Activated T-cell treated with anti-CD3 and anti-CD28 coated beads, Interleukin-2, amount 50 U/mL, for 24 hours (primary cell): Measurements from ENCODE around the gene SNRPA.

Source experiments
- DNase-seq: peaks from one replicate; pipeline ENCODE4 v3.0.0-alpha.2; 2020
- H3K27ac Mint-ChIP-seq: 2 replicates; pipeline ENCODE4 v1.8.0; 2020; ENCODE audit warnings: mild to moderate bottlenecking, mixed read lengths
- H3K27me3 Mint-ChIP-seq: 2 replicates; pipeline ENCODE4 v1.8.0; 2020; ENCODE audit warnings: mixed read lengths
- H3K36me3 Mint-ChIP-seq: 2 replicates; pipeline ENCODE4 v1.8.0; 2020; ENCODE audit warnings: low read depth, mixed read lengths
- H3K4me1 Mint-ChIP-seq: 2 replicates; pipeline ENCODE4 v1.8.0; 2020; ENCODE audit warnings: low read depth, mixed read lengths
- H3K4me3 Mint-ChIP-seq: 2 replicates; pipeline ENCODE4 v1.8.0; 2020; ENCODE audit warnings: mild to moderate bottlenecking, moderate library complexity, mixed read lengths
- H3K9me3 Mint-ChIP-seq: 2 replicates; pipeline ENCODE4 v1.8.0; 2020; ENCODE audit warnings: mixed read lengths

The SNRPA gene

DNA sequence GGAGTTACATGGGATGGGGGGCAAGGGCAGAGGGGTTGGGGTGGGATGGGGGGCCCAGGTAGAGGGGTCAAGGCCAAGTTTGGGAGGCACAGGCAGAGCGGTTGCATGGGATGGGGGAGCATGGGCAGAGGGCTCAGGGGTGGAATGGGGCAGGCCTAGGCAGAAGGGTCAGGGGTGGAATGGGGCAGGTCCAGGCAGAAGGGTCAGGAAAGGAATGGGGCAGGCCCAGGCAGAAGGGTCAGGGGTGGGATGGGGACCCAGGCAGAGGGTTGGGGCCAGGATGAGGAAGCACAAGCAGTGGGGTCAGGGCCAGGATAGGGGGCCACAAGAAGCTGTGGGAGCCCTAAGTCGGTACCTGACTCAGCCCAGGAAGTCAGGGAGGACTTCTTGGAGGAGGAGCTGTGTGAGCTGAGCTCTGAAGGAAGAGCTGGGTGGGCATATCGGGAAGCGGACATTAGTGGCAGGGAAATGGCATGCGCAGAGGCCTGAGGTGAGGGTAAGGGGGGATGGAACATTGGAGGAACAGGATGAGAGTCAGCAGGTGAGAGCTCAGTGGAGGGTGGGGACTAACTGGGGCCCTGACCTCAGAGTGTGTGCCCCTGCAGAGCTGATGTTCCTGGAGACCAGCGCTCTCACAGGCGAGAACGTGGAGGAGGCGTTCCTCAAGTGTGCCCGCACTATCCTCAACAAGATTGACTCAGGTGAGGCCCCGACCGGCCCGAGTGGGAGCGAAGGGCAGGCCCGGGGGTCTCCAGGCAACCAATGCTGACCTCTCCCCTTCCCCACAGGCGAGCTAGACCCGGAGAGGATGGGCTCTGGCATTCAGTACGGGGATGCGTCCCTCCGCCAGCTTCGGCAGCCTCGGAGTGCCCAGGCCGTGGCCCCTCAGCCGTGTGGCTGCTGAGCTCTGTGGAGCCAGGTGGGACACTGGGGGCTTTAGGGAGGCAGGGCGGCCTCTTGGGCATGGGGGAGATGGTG, 35.3 kb downstream of the SNRPA start:
- Mint-ChIP-seq H3K4me1 (peaks cover 16% of the 10 kb centered on the region), H3K27ac (no peak overlapping the region), H3K4me3 (no peak overlapping the region), H3K9me3 (no peaks in the 10 kb centered on the region), H3K36me3 (peaks cover 45% of the 10 kb centered on the region), H3K27me3 (no peaks in the 10 kb centered on the region)
- no peak for DNase-seq

DNA sequence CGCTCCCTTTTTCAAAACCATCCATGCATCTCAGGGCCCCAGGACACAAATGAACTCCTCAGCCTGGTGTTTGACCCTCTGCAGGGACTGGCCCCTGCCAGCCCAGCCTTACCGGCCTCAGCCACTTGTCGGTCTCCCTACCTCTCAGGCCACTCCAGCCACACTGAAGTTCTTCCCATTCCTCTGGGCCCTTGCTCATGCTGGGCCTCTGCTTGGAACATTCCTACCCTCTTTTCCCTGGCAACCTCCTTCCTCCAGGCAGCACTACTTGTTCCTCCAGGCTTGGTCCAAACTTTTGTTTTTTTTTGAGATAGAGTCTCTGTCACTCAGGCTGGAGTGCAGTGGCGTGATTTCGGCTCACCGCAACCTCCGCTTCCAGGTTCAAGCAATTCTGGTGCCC, 40.3 kb downstream of the SNRPA start:
- H3K4me3 Mint-ChIP-seq: no peak overlapping the region
- H3K9me3 Mint-ChIP-seq: no peaks in the 10 kb centered on the region
- no peak for DNase-seq
- H3K4me1 Mint-ChIP-seq: peaks cover 21% of the 10 kb centered on the region
- H3K36me3 Mint-ChIP-seq: peaks cover 31% of the 10 kb centered on the region
- no peaks in the 10 kb centered on the region for H3K27me3 Mint-ChIP-seq
- H3K27ac Mint-ChIP-seq: no peak overlapping the region

DNA sequence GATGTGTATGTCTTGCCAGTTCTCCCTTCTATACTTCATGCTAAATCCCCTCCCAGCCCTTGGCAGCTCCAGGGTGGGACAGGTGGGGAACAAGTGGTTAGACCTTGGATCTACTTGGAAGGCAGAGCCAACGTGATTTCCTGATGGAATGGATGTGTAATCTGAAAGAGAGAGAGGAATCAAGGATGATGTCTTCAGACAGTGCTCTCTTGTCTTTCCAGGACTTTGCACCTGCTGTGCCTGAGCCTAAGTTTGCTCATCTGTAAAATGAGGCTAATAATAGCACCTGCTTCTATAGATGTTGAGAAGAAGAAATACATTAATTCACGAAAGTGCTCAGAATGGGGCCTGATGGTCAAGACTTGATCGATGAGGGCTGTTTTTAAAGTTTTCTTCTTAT, 41.0 kb downstream of the SNRPA start:
- peaks cover 24% of the 10 kb centered on the region for H3K36me3 Mint-ChIP-seq
- peaks cover 24% of the 10 kb centered on the region for H3K4me1 Mint-ChIP-seq
- no peaks in the 10 kb centered on the region for H3K9me3 Mint-ChIP-seq
- DNase-seq: no peak
- no peaks in the 10 kb centered on the region for H3K27me3 Mint-ChIP-seq
- peak overlapping the region; percentile 92 for H3K27ac Mint-ChIP-seq
- H3K4me3 Mint-ChIP-seq: peak overlapping the region; percentile 38

DNA sequence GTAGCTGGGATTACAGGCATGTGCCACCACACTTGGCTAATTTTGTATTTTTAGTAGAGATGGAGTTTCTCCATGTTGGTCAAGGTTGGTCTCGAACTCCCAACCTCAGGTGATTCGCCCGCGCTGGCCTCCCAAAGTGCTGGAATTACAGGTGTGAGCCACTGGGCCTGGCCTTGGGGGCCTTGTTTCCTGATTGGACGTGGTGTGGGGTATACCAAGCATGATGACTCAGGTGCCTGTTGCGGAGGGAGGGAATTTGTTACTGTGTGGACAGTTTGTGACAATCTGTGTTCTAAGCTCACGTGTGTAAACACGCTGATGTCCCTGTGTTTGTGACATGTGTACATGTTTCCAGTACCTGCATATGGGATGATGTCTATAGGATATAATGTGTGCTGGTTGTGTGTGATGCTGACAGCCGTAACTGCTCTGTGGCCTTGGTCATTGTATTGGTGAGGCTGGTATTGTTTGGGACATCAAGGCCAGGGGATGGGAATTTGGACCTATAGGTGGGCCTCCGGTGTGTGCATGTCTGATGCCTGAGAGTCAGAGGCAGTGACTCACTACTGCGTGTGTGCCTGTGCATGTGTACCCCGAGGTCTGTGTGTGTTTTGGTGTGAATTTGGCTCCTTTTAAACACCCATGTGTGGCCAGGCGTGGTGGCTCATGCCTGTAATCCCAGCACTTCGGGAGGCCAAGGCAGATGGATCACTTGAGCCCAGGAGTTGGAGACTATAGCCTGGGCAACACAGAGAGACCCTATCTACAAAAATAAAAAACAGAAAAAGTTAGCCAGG, 46.4 kb downstream of the SNRPA start:
- peaks cover 52% of the 10 kb centered on the region for H3K4me1 Mint-ChIP-seq
- H3K27me3 Mint-ChIP-seq: no peaks in the 10 kb centered on the region
- H3K27ac Mint-ChIP-seq: peak overlapping the region; percentile 96
- peak overlapping the region; percentile 89 for H3K4me3 Mint-ChIP-seq
- no peak for DNase-seq
- H3K9me3 Mint-ChIP-seq: no peaks in the 10 kb centered on the region
- H3K36me3 Mint-ChIP-seq: peaks cover 34% of the 10 kb centered on the region

DNA sequence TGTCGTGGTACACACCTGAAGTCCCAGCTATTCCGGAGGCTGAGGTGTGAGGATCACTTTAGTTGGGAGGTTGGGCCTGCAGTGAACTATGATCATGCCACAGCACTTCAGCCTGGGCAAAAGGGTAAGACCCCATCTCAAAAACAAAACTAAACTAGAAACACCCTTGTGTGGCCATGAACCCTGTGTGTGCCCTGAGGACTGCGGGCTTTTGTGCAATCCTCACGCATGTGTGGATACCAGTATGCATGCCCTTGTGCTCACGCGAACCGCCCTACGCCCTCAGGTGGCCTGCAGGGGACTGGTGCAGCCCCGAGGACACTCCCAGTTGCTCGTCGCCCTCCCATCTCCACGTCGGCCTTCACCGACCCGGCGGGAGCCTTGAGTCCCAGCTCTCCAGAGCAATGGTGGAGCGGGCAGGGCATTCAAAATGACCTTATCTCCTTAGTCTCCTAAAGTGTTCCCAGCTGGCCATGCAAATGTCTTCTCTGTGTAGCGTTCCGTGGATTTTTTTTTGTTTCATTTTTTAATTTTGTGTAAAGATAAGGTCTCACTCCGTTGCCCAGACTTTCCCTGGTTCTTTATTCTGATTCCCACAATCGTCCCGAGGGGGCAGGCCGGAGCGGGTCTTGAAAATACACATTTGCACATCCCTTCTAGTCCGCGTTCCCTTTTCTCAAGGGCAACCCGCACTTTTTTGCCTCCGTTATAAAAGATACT, 47.1 kb downstream of the SNRPA start:
- Mint-ChIP-seq H3K9me3 (no peaks in the 10 kb centered on the region), H3K27me3 (no peaks in the 10 kb centered on the region), H3K4me3 (peak overlapping the region; percentile 89), H3K27ac (peak overlapping the region; percentile 96), H3K36me3 (peaks cover 42% of the 10 kb centered on the region), H3K4me1 (peaks cover 52% of the 10 kb centered on the region)
- peak; percentile 73 for DNase-seq

DNA sequence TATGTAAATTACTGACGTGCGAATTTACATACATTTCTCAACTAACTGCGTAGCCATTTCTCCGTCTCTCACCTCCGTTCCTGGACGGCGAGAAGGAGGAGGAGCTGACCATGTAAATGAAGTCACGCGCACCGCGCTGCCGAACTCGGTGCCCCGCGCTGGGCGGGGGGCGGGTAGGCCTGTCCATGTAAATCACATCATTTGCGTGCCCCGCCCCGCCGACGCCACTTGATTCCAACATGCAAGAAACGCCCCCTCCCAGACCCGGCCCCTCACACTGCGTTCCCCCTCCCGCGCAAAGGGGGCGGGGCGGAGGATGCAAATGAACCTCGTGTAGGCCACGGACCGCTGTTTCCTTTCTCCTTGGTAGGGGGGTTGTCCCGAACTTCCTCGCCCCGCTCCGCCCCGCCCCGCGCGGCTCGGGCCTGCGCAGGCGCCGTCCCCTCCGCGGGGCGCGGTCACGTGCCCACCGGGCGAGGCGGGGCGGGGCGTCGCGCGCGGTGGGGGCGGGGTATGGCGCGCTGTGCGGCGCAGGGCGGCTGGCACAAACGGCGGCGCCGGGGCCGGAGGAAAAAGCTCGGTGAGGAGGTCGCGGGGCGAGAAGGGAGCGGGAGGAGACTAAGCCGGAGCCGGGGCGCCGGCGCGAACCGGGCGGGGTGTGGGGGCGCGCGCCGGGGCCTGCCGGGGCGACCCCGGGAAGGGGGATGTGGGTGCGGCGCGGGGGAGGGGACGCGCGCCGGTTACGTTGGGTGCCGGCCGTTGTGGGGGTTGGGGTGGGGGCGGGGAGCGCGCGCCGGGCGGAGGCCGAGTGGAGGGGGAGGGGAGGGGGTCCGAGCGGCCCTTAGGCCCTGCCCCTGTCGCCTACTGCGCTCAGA, 47.9 kb downstream of the SNRPA start, which contains the start of gene EGLN2:
Gene EGLN2, plus strand, starts transcription at position 509 of the 875 bp plus-strand sequence. CDS start 1,382 bp downstream, outside the sequence.
- Mint-ChIP-seq H3K36me3 (peaks cover 49% of the 10 kb centered on the region), H3K27ac (peak within 1 kb of the TSS; percentile 96), H3K4me1 (peaks cover 59% of the 10 kb centered on the region), H3K4me3 (peak within 1 kb of the TSS; percentile 92), H3K27me3 (no peaks in the 10 kb centered on the region), H3K9me3 (no peaks in the 10 kb centered on the region)
- DNase-seq: peak; percentile 100

DNA sequence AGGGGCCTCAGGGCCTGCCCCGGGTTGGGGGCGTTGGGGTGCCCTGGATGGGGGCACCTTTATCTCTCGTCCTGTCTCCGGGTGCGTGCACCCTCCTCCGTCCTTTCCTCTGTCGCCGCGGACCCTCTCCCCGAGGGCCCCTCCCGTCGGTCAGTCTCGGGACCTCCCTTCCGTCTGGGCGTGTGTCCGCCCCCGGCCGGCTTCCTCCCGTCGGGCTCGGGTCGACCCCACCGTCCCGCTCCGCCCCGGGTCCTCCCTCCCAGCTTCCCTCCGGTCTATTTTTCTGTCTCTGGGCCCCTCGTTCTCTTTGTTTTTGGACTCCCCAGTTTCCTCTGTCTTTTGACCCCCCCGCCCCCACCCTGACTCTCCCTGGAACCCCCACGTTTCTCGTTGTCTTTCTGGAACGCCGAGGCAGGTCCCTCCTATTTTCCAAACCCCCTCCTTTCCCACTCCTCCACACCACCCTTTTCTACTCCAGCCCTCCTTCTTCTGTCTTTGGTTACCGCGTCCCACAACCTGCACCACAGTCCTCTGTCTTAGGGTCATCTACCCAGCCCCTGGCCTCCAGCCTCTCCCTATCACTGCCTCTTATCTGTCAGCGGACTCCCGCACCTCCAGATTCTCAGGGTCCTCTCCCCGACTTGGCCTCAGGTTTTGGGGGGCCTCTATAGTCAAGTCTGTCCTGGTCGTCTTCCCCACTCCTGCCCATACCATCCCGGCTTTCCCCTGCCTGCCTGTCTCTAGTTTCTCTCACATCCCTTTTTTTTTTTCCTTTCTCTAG, 48.7 kb downstream of the SNRPA start:
- H3K27ac Mint-ChIP-seq: peak overlapping the region; percentile 94
- H3K27me3 Mint-ChIP-seq: no peaks in the 10 kb centered on the region
- peak; percentile 56 for DNase-seq
- H3K4me3 Mint-ChIP-seq: peak overlapping the region; percentile 92
- peaks cover 68% of the 10 kb centered on the region for H3K4me1 Mint-ChIP-seq
- H3K36me3 Mint-ChIP-seq: peaks cover 57% of the 10 kb centered on the region
- H3K9me3 Mint-ChIP-seq: no peaks in the 10 kb centered on the region

DNA sequence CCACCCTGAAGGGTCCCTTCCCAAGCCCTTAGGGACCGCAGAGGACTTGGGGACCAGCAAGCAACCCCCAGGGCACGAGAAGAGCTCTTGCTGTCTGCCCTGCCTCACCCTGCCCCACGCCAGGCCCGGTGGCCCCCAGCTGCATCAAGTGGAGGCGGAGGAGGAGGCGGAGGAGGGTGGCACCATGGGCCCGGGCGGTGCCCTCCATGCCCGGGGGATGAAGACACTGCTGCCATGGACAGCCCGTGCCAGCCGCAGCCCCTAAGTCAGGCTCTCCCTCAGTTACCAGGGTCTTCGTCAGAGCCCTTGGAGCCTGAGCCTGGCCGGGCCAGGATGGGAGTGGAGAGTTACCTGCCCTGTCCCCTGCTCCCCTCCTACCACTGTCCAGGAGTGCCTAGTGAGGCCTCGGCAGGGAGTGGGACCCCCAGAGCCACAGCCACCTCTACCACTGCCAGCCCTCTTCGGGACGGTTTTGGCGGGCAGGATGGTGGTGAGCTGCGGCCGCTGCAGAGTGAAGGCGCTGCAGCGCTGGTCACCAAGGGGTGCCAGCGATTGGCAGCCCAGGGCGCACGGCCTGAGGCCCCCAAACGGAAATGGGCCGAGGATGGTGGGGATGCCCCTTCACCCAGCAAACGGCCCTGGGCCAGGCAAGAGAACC, 49.5 kb downstream of the SNRPA start:
- H3K27ac Mint-ChIP-seq: peak overlapping the region; percentile 94
- H3K9me3 Mint-ChIP-seq: no peaks in the 10 kb centered on the region
- peaks cover 75% of the 10 kb centered on the region for H3K4me1 Mint-ChIP-seq
- DNase-seq: no peak
- H3K4me3 Mint-ChIP-seq: peak overlapping the region; percentile 92
- H3K27me3 Mint-ChIP-seq: no peaks in the 10 kb centered on the region
- H3K36me3 Mint-ChIP-seq: peaks cover 64% of the 10 kb centered on the region

DNA sequence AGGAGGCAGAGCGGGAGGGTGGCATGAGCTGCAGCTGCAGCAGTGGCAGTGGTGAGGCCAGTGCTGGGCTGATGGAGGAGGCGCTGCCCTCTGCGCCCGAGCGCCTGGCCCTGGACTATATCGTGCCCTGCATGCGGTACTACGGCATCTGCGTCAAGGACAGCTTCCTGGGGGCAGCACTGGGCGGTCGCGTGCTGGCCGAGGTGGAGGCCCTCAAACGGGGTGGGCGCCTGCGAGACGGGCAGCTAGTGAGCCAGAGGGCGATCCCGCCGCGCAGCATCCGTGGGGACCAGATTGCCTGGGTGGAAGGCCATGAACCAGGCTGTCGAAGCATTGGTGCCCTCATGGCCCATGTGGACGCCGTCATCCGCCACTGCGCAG, 50.0 kb downstream of the SNRPA start:
- no peaks in the 10 kb centered on the region for H3K9me3 Mint-ChIP-seq
- no peaks in the 10 kb centered on the region for H3K27me3 Mint-ChIP-seq
- H3K27ac Mint-ChIP-seq: peak overlapping the region; percentile 94
- peaks cover 68% of the 10 kb centered on the region for H3K36me3 Mint-ChIP-seq
- peak overlapping the region; percentile 92 for H3K4me3 Mint-ChIP-seq
- peaks cover 80% of the 10 kb centered on the region for H3K4me1 Mint-ChIP-seq
- no peak for DNase-seq

DNA sequence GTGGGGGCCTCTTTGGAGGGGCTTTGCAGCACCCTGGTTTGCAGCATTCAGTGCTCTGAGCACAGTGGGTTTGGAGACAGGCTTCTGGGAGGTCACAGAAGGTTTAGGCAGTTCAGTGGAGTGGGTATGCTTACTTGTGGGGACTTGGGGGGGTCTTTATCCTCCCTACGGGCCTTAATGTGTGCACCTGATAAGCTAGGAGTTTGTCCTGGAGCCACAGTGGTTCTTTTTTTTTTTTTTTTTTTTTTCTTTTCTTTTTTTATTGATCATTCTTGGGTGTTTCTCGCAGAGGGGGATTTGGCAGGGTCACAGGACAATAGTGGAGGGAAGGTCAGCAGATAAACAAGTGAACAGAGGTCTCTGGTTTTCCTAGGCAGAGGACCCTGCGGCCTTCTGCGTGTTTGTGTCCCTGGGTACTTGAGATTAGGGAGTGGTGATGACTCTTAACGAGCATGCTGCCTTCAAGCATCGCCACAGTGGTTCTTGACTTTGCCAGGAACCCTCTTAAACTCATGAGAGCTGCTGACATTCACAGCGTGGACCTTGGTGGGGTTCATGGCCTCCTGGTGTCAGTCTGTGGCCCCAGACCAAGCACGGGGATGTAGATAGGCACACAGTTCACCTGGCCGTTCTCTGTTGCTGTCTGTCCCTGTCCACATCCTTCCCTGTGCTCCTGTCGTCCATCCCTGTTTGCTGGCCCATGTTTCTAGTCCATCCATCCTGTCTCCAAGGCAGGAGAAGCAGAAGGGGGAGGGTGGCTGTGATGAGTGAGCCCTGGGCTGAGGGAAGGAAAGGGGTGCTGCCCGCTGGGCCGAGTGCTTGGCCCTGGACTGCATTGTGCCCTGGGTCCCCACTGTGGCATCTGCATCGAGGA, 50.7 kb downstream of the SNRPA start:
- no peak for DNase-seq
- Mint-ChIP-seq H3K36me3 (peaks cover 70% of the 10 kb centered on the region), H3K9me3 (no peaks in the 10 kb centered on the region), H3K27ac (peak overlapping the region; percentile 94), H3K27me3 (no peaks in the 10 kb centered on the region), H3K4me1 (peaks cover 86% of the 10 kb centered on the region), H3K4me3 (peak overlapping the region; percentile 92)

DNA sequence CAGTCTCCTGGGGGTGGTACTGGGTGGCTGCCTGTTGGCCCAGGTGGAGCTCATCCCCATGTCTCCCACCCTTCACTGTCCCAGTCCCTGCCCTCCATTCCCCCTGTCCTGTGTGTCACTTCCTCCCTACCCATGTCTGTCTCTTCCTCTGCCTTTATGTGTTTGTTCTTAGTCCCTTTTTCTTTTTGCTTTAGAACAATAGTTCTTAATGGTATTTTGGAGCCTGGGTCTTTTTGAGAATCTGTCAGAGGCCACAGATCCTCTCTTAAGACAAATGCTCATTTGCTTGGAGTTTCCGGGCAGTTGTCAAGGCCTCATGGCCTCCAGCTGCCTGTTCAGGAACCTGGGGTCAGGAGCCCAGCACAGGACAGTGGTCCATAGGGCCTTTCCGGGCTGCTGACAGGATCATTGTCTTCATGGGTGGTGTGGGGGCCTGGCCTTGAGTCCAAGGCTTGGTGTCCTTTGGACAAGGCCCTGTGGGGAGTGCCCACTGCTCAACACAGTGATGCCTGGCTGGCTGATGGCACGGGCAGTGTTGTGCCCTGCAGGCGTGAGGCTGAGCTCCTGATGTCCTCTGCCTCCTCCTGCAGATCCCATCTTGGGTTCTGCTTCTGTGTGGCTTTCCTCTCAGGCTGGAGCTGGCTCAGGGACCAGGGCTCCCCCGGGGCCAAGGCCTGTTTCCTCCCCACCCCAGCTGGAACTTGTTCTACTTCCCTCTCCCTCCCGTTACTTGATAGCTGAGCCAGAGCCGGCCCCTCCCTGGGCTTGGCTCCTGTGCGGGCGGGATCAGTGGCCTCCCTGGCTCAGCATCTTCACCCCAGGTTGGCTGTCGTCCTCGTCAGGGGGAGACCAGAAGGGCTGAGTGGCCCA, 51.5 kb downstream of the SNRPA start:
- no peaks in the 10 kb centered on the region for H3K27me3 Mint-ChIP-seq
- H3K27ac Mint-ChIP-seq: peak overlapping the region; percentile 94
- peaks cover 88% of the 10 kb centered on the region for H3K4me1 Mint-ChIP-seq
- DNase-seq: no peak
- H3K4me3 Mint-ChIP-seq: peak overlapping the region; percentile 92
- no peaks in the 10 kb centered on the region for H3K9me3 Mint-ChIP-seq
- peaks cover 75% of the 10 kb centered on the region for H3K36me3 Mint-ChIP-seq
